ENCODE data around the gene AOC1.
"Not testable (repeated sequence)": the region's sequence is repeated elsewhere in the genome, so short reads cannot be mapped to it uniquely, and the experiment has no call there.

AOC1 gene

GRCh38 chr7:150896562-150897209 lies 44.4 kb downstream of the AOC1 start:
- DNase-seq (ENCODE audit: low spot score), result no peak

- DNase-seq (ENCODE audit: low spot score), result no peak
Observed at GRCh38 chr7:150897502-150898474, 45.5 kb downstream of the AOC1 start.

- DNase-seq (ENCODE audit: low spot score), result peak; percentile 72
Observed at GRCh38 chr7:150898475-150899011, 46.2 kb downstream of the AOC1 start.

- no peak for DNase-seq (ENCODE audit: low spot score)
Observed at GRCh38 chr7:150900675-150901074, 48.4 kb downstream of the AOC1 start.

- DNase-seq (ENCODE audit: low spot score), result no peak
Observed at GRCh38 chr7:150901160-150902035, 49.1 kb downstream of the AOC1 start.

- no peak for DNase-seq (ENCODE audit: low spot score)
Observed at GRCh38 chr7:150902078-150903033, 50.0 kb downstream of the AOC1 start.

- DNase-seq (ENCODE audit: low spot score), result no peak
Observed at GRCh38 chr7:150903606-150904005, 51.3 kb downstream of the AOC1 start.

GRCh38 chr7:150904011-150904909 lies 51.9 kb downstream of the AOC1 start:
- no peak for DNase-seq (ENCODE audit: low spot score)

- DNase-seq (ENCODE audit: low spot score), result no peak
Observed at GRCh38 chr7:150908173-150908572, 55.9 kb downstream of the AOC1 start.

GRCh38 chr7:150909200-150909995 lies 57.1 kb downstream of the AOC1 start:
- no peak for DNase-seq (ENCODE audit: low spot score)

- not testable (repeated sequence) for DNase-seq (ENCODE audit: low spot score)
Observed at GRCh38 chr7:150910305-150910995, 58.1 kb downstream of the AOC1 start.

GRCh38 chr7:150910996-150911422 lies 58.7 kb downstream of the AOC1 start:
- DNase-seq (ENCODE audit: low spot score), result no peak

All from HuH-7.5 (cell line).